HepG2 (cell line): ENCODE data around the gene SPIB. TPM values are rescaled to one million over a fixed set of nuclear protein-coding genes. Genes with fewer than 3 reads are reported as not detected.
A peak's percentile ranks its signal among the peaks of the same experiment; 100 is the strongest.

Experiments
- AKAP8 ChIP-seq: sonication (generic); formaldehyde crosslinking; IDR thresholded peaks from 2 replicates; pipeline ENCODE4 v1.5.1; 2020; ENCODE audit warnings: mild to moderate bottlenecking, missing genetic modification reagents
- ATM ChIP-seq: fragments of 450-650 bp; IDR thresholded peaks from 2 replicates; pipeline ENCODE4 v1.7.1; 2017; ENCODE audit warnings: mild to moderate bottlenecking, borderline replicate concordance
- BRF2 ChIP-seq: sonication (generic); formaldehyde crosslinking; IDR thresholded peaks from 2 replicates; pipeline ENCODE4 v1.8.1; 2022; ENCODE audit warnings: mild to moderate bottlenecking, missing genetic modification reagents
- DDIT3 ChIP-seq: sonication (generic); formaldehyde crosslinking; IDR thresholded peaks from 2 replicates; pipeline ENCODE4 v1.4.0; 2020; ENCODE audit warnings: mild to moderate bottlenecking, missing genetic modification reagents
- HNRNPLL ChIP-seq: fragments of 200-400 bp; formaldehyde crosslinking; IDR thresholded peaks from 2 replicates; pipeline ENCODE4 v1.6.1; 2017; ENCODE audit warnings: mild to moderate bottlenecking, low read depth, low read length; ENCODE audit not compliant: poor library complexity, severe bottlenecking
- HOXA3 ChIP-seq: sonication (generic); formaldehyde crosslinking; IDR thresholded peaks from 2 replicates; pipeline ENCODE4 v1.5.0; 2020; ENCODE audit warnings: missing genetic modification reagents
- IRF2 ChIP-seq: IDR thresholded peaks from 2 replicates; pipeline ENCODE4 v1.6.1; 2018; ENCODE audit warnings: missing genetic modification reagents, missing compliant biosample characterization
- KDM4B ChIP-seq: sonication (generic); formaldehyde crosslinking; IDR thresholded peaks from 2 replicates; pipeline ENCODE4 v1.4.0; 2020; ENCODE audit warnings: missing genetic modification reagents
- MTA1 ChIP-seq: sonication (generic); formaldehyde crosslinking; IDR thresholded peaks from 2 replicates; pipeline ENCODE4 v1.4.0; 2020; ENCODE audit warnings: missing genetic modification reagents, mild to moderate bottlenecking, borderline replicate concordance
- PLRG1 ChIP-seq: fragments of 450-650 bp; conservative IDR thresholded peaks from 2 replicates; pipeline ENCODE4 v1.6.1; 2016
- RELA ChIP-seq: sonication (generic); formaldehyde crosslinking; IDR thresholded peaks from 2 replicates; pipeline ENCODE4 v1.4.0; 2020; ENCODE audit warnings: missing genetic modification reagents
- RORA ChIP-seq: sonication (generic); formaldehyde crosslinking; IDR thresholded peaks from 2 replicates; pipeline ENCODE4 v1.5.0; 2020; ENCODE audit warnings: mild to moderate bottlenecking, missing genetic modification reagents, moderate library complexity
- THRA ChIP-seq: sonication (generic); formaldehyde crosslinking; IDR thresholded peaks from 2 replicates; pipeline ENCODE4 v1.4.0; 2020; ENCODE audit warnings: missing genetic modification reagents, borderline replicate concordance
- ZBTB40 ChIP-seq, 2 experiments: fragments of 450-650 bp in 1 of 2; sonication (generic) in 1 of 2; formaldehyde crosslinking in 1 of 2; IDR thresholded peaks; 2 replicates each; pipeline versions ENCODE4 v1.6.1 to v1.8.0; 2016 to 2022; ENCODE audit warnings: antibody characterized with exemption in 1 of 2, mild to moderate bottlenecking in 1 of 2, missing genetic modification reagents in 1 of 2
- ZNF20 ChIP-seq: sonication (generic); formaldehyde crosslinking; IDR thresholded peaks from 2 replicates; pipeline ENCODE4 v1.4.0; 2020; ENCODE audit warnings: mild to moderate bottlenecking, moderate library complexity, missing genetic modification reagents
- ZNF24 ChIP-seq: fragments of 450-650 bp; IDR thresholded peaks from 2 replicates; pipeline ENCODE4 v1.6.1; 2017; ENCODE audit warnings: antibody characterized with exemption, mild to moderate bottlenecking
- ZNF432 ChIP-seq: sonication (generic); formaldehyde crosslinking; IDR thresholded peaks from 2 replicates; pipeline ENCODE4 v1.5.0; 2020; ENCODE audit warnings: missing genetic modification reagents, mild to moderate bottlenecking, borderline replicate concordance
- polyA plus RNA-seq, 8 experiments: library from polyadenylated mRNA; depleted of rRNA in 3 of 8; stranded (reverse) in 7 of 8; unstranded in 1 of 8; fragments of >200 nt; fragmentation: Illumina TruSeq in 4 of 8; extraction: Trizol in 4 of 8; gene quantifications; 2 replicates each; pipeline versions ENCODE4 v1.2.1 to v1.2.3, GENCODE V29; 2011 to 2016; ENCODE audit warnings: low read depth in 4 of 8, missing spikeins in 1 of 8, mixed read lengths in 1 of 8; ENCODE audit not compliant: insufficient read depth in 1 of 8
- total RNA-seq, 5 experiments: library from RNA; depleted of rRNA; stranded (reverse); fragments of >200 nt; fragmentation: Illumina TruSeq; extraction: Trizol; gene quantifications; 2 replicates each; pipeline ENCODE4 v1.2.3, GENCODE V29; 2016; ENCODE audit warnings: low read depth in 1 of 5

SPIB gene
- total and polyA plus RNA-seq, 2 of the 13 experiments (the other 11 are each of a cell fraction or from before 2014, with no cell fraction given) = 0.04 TPM; not detected in 1

GRCh38 chr19:50376166-50377050 lies 42.3 kb upstream of the SPIB start, which contains the start of gene NR1H2 (continued):
- TF ChIP-seq DDIT3 (CRISPR knock-in tag) (no peak), PLRG1 (no peak), HNRNPLL (peak; percentile 79), ZBTB40 (IDR thresholded peaks at IDR 0.05) (peak; percentile 99), ZBTB40 (CRISPR knock-in tag; IDR thresholded peaks at IDR 0.05) (peak; percentile 81; the same call in 1 of the 2 replicates), THRA (CRISPR knock-in tag) (peak; percentile 63; the same call in 1 of the 2 replicates), BRF2 (CRISPR knock-in tag) (no peak), ZNF20 (CRISPR knock-in tag) (no peak), KDM4B (no peak), RELA (CRISPR knock-in tag) (no peak), ATM (no peak), MTA1 (no peak), RORA (CRISPR knock-in tag) (no peak), ZNF432 (CRISPR knock-in tag) (no peak), ZNF24 (peak; percentile 65; the same call in 1 of the 2 replicates), IRF2 (CRISPR knock-in tag) (peak; percentile 85; the same call in 1 of the 2 replicates), AKAP8 (CRISPR knock-in tag) (no peak), HOXA3 (peak; percentile 97)
